Mucosa of descending colon (tissue), 3 donors: ENCODE measurements around the gene KLK13. TPM values are rescaled to one million over a fixed set of nuclear protein-coding genes. Genes with fewer than 3 reads are reported as not detected.
A peak's percentile ranks its signal among the peaks of the same experiment; 100 is the strongest.

Experiments
- ATAC-seq: fragments of 200-7000 bp; cut with Tn5 transposase; one replicate; pipeline ENCODE4 v1.9.1; 2020; ENCODE audit warnings: mild to moderate bottlenecking, moderate library complexity
- DNase-seq, 3 donors: peaks; one replicate each; pipeline ENCODE4 v3.0.0-alpha.2; 2020
- H3K36me3 ChIP-seq: fragments of 200-600 bp; one replicate; pipeline ENCODE4 v1.8.0; 2021; ENCODE audit warnings: low read depth, mild to moderate bottlenecking
- H3K4me1 ChIP-seq: fragments of 200-600 bp; one replicate; pipeline ENCODE4 v1.8.0; 2021; ENCODE audit warnings: low read depth, mild to moderate bottlenecking
- H3K4me3 ChIP-seq: fragments of 200-600 bp; one replicate; pipeline ENCODE4 v1.8.0; 2021; ENCODE audit warnings: mild to moderate bottlenecking
- H3K9me3 ChIP-seq: fragments of 200-600 bp; one replicate; pipeline ENCODE4 v1.8.0; 2021; ENCODE audit warnings: mild to moderate bottlenecking
- CTCF ChIP-seq: fragments of 200-600 bp; IDR thresholded peaks from one replicate; pipeline ENCODE4 v1.8.0; 2022; ENCODE audit warnings: antibody characterized with exemption, mild to moderate bottlenecking
- intact Hi-C, 2 donors: fragments of 100-400 bp; cut with DNase I in 1 of 2; cut with micrococcal nuclease in 1 of 2; formaldehyde crosslinking; loops; one replicate each; pipeline versions ENCODE4 v1.11.0 to v1.11.1; 2022; cut with DNase I, micrococcal nuclease
- total RNA-seq, 3 donors: library from RNA; stranded (reverse); fragmentation: NEBNext Ultra II Directional in 2 of 3; extraction: Animal tissue kit (Norgen Biotek cat#: 25700) in 2 of 3; gene quantifications; one replicate each; pipeline versions ENCODE4 v1.2.1 to v1.2.4, GENCODE V29; 2021 to 2023
- donor health status: DM: no; HTN: no; CAD: no; lungs with moderate emphysema.
- donor health status: DM: no; HTN: no; CAD: no.
- donor health status: DM: no; HTN: yes; CAD: no.

The KLK13 gene
- total RNA-seq, 3 donors from 2014 or later, result 0.22 to 2.7 (median 0.84) TPM

DNA sequence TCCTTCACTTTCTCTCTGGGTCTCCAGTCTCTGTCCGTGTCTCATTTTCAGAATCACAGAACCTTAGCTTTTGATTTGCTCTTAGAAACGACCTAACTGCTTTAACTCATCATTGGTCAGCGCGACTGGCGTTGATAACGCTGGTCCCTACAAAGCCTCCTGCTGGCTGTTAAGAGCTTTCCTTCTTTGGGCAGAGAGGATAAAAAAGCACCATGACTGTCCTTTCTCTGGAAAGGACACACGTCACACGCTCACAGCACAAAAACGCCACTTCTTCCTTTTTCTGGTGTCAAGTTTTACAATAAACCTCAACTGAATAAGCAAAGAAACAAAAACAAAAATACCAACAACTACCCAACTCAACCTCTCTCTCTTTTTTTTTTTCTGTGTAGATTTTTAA is 28.4 kb downstream of the KLK13 start:
- ATAC-seq (no peak), DNase-seq (no peak)
- Histone ChIP-seq H3K4me3 (no peak overlapping the region), H3K9me3 (no peaks in the 10 kb centered on the region), H3K4me1 (no peaks in the 10 kb centered on the region), H3K36me3 (no peaks in the 10 kb centered on the region)
- no peak for TF ChIP-seq CTCF
- intact Hi-C loops, result no loop called here

GRCh38 chr19:51034704-51035103 is 30.2 kb downstream of the KLK13 start, which contains the start of gene KLK12:
Gene KLK12, minus strand, starts transcription at chr19:51035002. Its CDS starts 381 bp downstream, at chr19:51034621.
- Histone ChIP-seq H3K4me3 (no peak within 1 kb of the TSS), H3K9me3 (no peaks in the 10 kb centered on the region), H3K4me1 (no peaks in the 10 kb centered on the region), H3K36me3 (no peaks in the 10 kb centered on the region)
- no peak for DNase-seq
- intact Hi-C loops, result no loop called here
- peak; percentile 25 for ATAC-seq
- no peak for TF ChIP-seq CTCF

- Histone ChIP-seq H3K9me3 (no peaks in the 10 kb centered on the region), H3K36me3 (no peaks in the 10 kb centered on the region), H3K4me3 (no peak overlapping the region), H3K4me1 (no peaks in the 10 kb centered on the region)
- intact Hi-C loops, result no loop called here
- no peak for TF ChIP-seq CTCF
- DNase-seq, result no peak
- ATAC-seq, result no peak
These were observed 33.0 kb downstream of the KLK13 start for GRCh38 chr19:51031880-51032225.

- ATAC-seq (no peak), DNase-seq (no peak)
- intact Hi-C loops, result no loop called here
- Histone ChIP-seq H3K4me1 (no peaks in the 10 kb centered on the region), H3K9me3 (no peaks in the 10 kb centered on the region), H3K4me3 (no peak overlapping the region), H3K36me3 (no peaks in the 10 kb centered on the region)
- no peak for TF ChIP-seq CTCF
These were observed 33.5 kb downstream of the KLK13 start for GRCh38 chr19:51031220-51031879.

DNA sequence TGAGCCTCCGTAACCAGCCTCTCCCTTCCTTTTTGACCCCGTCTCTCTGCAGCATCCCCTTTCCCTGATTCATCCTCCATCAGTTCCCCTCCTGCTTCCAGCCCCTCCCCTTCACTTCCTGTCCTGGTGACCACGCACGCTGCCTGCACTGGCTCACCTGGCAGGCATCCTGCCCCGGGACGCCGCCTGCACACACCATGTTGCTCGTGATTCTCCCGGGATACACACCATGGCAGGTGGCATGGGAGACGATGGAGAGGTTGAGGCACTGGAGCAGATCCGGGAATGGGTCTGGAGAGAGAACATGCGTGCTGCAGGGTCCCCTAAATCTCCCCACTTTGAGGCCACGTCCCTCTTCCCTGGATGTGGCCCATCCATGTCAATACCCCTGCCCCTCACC is 34.3 kb downstream of the KLK13 start:
- Histone ChIP-seq H3K4me3 (no peak overlapping the region), H3K36me3 (no peaks in the 10 kb centered on the region), H3K4me1 (no peaks in the 10 kb centered on the region), H3K9me3 (no peaks in the 10 kb centered on the region)
- DNase-seq (no peak), ATAC-seq (no peak)
- intact Hi-C loops, result no loop called here
- TF ChIP-seq CTCF, result no peak

- ATAC-seq, result no peak
- no peak for TF ChIP-seq CTCF
These were observed 35.2 kb downstream of the KLK13 start for GRCh38 chr19:51029718-51030117.

More at GRCh38 chr19:51029718-51030117, 35.2 kb downstream of the KLK13 start:
- Histone ChIP-seq H3K9me3 (no peaks in the 10 kb centered on the region), H3K4me3 (no peak overlapping the region), H3K4me1 (no peaks in the 10 kb centered on the region), H3K36me3 (no peaks in the 10 kb centered on the region)
- intact Hi-C loops, result no loop called here
- DNase-seq, result no peak
